Mesenteric fat pad (tissue), 1 donor: ENCODE results near the gene CUBN. TPM values are rescaled to one million over a fixed set of nuclear protein-coding genes. Genes with fewer than 3 reads are reported as not detected.
"Not testable (repeated sequence)": the region's sequence is repeated elsewhere in the genome, so short reads cannot be mapped to it uniquely, and the experiment has no call there.

Source experiments
- DNase-seq: peaks from one replicate; pipeline ENCODE4 v3.0.0-alpha.2; 2020; ENCODE audit warnings: low spot score
- total RNA-seq: library from RNA; stranded (reverse); fragmentation: NEBNext Ultra II Directional; extraction: Animal tissue kit (Norgen Biotek cat#: 25700); gene quantifications from one replicate; pipeline ENCODE4 v1.2.1, GENCODE V29; 2021
- donor health status: DM: yes; HTN: yes; CAD: no.

The CUBN gene
- total RNA-seq, 1 donor from 2014 or later = 3.5 TPM

- DNase-seq = no peak
These were observed 300.9 kb downstream of the CUBN start for GRCh38 chr10:16828701-16829175.

DNA sequence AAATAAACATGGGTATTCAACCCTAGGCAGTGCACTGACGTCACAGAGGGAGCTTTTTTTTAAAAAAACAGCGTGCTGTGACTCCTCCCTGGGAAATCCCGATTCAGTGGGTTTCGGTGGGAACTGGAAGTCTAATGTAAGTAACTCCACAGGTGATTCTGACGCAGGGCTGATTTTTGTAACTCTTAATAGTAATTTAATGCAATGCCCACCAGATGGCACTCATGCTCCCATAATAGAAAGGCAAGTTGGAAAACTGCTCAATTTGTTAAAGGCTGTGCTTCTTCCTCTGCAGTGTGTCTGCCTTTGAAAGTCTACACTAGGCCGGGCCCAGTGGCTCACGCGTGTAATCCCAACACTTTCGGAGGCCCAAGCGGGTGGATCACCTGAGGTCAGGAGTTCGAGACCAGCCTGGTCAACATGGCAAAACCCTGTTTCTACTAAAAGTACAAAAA lies 301.5 kb downstream of the CUBN start:
- no peak for DNase-seq

- DNase-seq = not testable (repeated sequence)
These were observed 302.1 kb downstream of the CUBN start for GRCh38 chr10:16827474-16827873.

DNA sequence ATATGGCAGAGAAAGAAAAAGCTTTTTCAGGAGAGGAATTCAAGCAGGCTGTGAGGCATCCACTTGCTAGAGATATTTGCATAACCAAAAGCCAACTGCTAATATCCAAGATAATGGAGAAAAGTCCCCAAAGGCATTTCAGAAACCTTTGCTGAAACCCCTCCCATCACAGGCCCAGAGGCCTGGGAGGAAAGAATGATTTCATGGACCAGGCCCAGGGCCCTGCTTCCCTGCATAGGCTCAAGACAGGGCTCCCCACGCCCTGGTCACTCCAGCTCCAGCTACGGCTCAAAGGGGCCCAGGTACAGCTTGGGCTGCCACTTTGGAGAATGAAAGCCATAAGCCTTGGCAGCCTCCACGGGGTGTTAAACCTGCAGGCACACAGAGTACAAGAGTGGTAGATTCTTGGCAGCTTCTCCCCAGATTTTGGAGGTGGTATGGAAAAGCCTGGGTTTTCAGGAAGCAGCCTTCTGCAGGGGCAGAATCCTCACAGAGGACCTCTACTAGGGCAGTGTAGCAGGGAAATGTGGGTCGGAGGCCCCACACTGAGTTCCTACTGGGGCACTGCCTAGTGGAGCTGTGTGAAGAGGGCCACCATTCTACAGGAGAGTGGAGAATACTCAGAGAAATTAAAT lies 306.8 kb downstream of the CUBN start:
- no peak for DNase-seq

- DNase-seq = no peak
These were observed 307.6 kb downstream of the CUBN start for GRCh38 chr10:16822027-16822426.

DNA sequence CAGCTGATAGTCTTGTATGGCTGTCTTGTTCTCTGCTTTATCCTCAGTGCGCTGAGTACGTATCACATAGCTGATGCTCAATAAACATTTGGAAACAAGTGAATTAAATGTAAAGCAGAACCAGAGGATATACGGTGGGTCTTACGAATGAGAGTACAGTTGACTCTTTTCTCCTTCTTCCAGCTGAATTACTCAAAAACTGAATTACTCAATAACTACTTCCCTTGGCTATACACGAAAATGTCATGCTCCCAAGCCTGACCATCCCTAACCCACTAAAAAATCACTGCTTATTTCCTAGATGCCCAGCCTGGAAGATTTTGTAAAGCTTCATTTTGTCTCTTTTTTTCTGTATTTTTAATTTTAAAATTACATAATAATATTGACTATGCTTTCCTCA lies 309.2 kb downstream of the CUBN start:
- DNase-seq = no peak

DNA sequence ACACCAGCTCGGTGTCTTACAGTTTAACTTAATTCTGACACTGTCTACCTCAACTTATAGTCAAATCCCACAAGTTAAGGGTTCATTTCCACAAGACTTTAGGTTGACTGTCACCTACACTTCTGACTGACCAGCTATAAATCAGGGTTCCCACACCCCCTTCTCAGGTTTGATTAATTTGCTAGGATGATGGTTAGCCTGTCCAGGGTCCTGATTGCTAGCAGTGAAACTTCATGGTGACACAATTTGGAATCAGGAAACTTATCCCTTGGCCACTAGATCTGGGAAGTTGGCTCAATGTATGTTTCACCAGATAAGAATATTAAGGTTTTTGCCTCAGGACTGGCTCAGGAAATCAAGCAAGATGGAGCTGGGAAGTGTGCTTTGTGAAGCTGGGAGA lies 309.6 kb downstream of the CUBN start:
- DNase-seq = no peak

- DNase-seq = no peak
These were observed 310.2 kb downstream of the CUBN start for GRCh38 chr10:16819436-16819835.

DNA sequence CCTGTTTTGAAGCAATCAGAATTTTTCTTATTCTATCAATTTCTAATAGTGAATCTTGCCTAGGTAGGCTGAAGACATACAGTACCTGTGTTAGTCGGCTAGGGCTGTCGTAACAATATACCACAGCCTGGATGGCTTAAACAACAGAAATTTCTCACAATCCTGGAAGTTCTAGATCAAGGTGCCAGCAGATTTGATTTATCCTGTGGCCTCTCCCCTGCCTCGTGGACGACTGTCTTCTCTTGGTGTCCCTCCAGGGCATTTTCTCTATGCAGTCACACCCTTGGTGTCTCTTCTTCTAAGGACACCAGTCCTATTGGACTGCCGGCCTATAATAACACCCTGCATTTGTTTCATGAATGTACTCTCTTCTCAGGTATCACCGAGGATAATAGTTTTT lies 310.6 kb downstream of the CUBN start:
- no peak for DNase-seq

GRCh38 chr10:16817125-16818019 lies 312.2 kb downstream of the CUBN start, which contains the start of gene RSU1:
RSU1 (minus strand) TSS chr10:16817424; CDS start chr10:16817081, 343 bp downstream.
- DNase-seq = peak; percentile 100

DNA sequence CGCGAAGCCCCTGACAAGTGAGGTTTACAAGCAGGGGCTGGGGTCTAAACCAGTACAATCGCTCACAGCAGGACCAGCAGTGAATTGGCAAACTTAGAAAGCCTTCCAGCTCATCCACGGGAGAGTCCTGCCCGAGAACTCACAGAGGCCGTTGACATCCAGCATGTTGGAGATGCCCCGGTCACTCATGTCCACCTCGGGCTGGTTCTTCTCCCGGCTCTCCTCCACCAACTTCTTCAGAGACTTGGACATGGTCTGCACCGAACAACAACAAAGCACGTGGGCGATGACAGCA lies 312.8 kb downstream of the CUBN start:
- DNase-seq = no peak

- DNase-seq = no peak
These were observed 313.4 kb downstream of the CUBN start for GRCh38 chr10:16816171-16816570.

DNA sequence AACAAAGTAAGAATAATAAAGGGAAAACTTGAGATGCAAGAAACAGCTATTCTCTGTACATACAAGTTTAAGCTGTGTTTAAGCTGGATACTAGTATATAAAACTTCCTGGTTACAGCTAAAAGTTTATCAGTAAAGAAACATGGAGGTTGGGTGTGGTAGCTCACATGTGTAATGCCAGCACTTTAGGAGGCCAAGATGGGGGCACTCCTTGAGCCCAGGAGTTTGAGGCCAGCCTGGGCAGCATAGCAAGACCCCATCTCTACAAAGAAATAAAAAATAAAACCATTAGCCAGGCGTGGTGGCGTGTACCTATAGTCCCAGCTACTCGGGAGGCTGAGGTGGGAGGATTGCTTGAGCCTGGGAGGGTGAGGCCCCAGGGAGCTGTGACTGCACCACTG lies 315.6 kb downstream of the CUBN start:
- no peak for DNase-seq

DNA sequence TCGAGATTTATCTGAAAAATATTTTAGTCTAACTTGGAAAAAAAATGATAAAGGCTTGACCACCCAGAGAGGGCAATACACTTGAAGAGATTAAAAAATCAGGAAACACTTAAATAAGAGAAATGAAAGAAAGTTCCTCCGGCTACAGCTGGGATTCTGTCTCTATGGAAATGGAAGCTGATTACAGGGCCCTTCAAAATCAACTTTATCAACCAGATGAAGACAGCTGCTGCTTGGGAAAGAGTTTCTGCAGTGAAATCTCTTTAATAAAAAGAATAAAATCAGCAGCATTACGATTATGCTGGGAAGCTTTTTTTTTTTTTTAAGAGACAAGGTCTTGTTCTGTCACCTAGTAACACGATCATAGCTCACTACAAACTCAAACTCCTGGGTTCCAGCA lies 316.9 kb downstream of the CUBN start:
- DNase-seq = no peak

DNA sequence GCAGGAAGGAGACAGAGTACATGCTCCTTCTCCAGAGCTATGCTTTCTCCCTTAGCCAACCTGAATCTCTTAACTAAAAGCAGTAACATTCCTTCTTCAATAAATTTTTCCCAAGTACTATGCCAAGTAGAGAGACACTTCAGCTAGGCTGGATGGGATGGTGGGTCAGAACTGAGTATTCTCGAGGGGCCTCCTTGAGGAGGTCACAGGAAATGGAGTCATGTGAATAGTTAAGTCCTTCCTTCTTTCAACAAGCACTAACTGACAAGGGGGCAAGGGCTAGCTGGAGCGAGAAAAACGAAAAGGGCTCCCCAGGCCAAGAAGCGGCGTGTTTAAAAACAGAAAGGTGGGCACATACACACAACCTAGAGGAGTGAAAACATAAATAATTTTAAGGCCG lies 317.8 kb downstream of the CUBN start:
- DNase-seq = no peak

DNA sequence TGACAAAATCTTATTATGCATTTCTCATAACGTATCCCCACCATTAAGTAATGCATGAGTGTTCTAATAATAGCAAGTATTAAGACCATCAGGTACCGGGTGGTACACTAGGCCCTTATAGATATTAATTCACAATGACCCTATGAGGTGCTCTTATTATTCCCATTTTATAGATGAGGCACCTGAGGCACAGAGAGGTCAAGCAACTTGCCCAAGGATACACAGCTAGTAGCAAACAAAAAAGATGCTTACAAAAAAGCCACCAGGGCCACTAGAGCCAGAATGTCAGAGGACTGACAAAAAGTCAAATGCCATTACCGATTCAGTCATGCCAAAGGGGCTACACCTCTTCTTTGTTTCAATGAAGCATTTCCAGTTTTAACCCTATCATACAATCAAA lies 318.3 kb downstream of the CUBN start:
- no peak for DNase-seq

- no peak for DNase-seq
These were observed 320.4 kb downstream of the CUBN start for GRCh38 chr10:16809074-16809718.

DNA sequence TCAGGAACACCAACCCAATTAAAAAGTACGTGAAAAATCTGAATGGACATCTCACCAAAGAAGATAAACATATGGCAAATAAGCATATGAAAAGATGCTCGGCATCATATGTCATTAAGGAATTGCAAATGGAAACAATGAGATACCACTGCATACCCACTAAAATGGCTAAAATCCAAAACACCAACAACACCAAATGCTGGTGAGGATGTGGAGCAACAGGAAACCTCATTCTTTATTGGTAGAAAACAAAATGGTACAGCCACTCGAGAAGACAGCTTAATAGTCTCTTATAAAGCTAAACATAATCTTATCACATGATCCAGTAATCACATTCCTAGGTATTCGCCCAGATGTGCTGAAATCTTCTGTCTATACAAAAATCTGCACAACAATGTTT lies 325.5 kb downstream of the CUBN start:
- no peak for DNase-seq

DNA sequence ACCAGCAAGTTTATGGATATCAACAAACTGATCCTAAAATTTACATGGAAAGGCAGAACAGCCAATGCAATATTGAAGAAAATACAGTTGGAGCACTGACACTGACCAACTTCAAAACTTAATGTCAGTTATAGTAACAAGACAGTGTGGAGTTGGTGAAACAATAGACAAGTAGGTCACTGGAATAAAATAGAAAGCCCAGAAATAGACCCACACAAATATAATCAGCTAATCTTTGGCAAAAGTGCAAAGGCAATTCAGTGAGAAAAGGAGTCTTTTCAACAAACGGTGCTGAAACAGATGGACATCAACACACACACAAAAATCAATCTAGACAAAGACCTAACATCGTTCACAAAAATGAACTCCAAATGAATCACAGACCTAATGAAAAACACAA lies 326.1 kb downstream of the CUBN start:
- DNase-seq = no peak

GRCh38 chr10:16799621-16800020 lies 330.0 kb downstream of the CUBN start:
- no peak for DNase-seq

- no peak for DNase-seq
These were observed 331.0 kb downstream of the CUBN start for GRCh38 chr10:16798571-16798970.

DNA sequence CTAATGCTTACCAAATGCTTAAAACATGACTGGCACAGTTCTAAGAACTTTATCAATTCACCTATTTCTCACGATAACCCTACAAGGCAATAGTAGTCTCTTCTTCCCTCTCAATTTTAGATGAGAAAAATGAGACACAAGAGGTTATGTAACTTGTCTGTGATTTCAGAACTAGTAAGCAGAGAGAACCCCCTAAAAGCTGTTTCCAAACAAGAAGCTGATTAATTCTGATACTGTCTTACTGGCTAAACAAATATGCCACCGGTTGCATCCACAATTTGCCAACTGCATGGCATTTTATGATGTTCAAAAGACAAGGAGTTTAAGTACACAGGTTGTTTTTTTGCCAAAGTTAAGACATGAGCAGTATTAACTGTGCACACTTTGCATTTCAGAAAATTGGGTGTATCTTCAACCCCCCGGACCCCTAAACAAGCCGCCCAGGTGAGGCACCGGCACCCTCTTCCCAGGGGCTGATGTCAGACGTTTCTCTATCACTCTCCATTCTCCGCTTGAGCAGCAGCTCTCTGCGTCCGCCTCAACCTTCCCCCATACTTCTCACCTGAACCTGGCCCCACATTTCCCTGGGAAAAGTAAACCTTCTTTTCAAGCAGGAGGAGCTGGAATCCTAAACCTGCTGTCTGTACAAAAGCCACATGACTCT lies 334.1 kb downstream of the CUBN start:
- DNase-seq = no peak
